HG03095 (cell line): ENCODE results near the gene ACACA.

ENCODE experiments used
- ATAC-seq: cut with Tn5 transposase; IDR thresholded peaks from one replicate; pipeline ENCODE4 v1.9.1; 2021; ENCODE audit warnings: moderate library complexity; ENCODE audit not compliant: unreplicated experiment

ACACA gene

GRCh38 chr17:37399265-37399803, 7.3 kb downstream of the ACACA start:
- no peak for ATAC-seq

- no peak for ATAC-seq
Measured at GRCh38 chr17:37393352-37393751, 13.3 kb downstream of the ACACA start.

- ATAC-seq = peak; percentile 66
Measured at GRCh38 chr17:37392024-37392590, 14.5 kb downstream of the ACACA start.

- ATAC-seq = no peak
Measured at GRCh38 chr17:37391146-37391545, 15.5 kb downstream of the ACACA start.

- ATAC-seq = no peak
Measured at GRCh38 chr17:37389160-37389559, 17.5 kb downstream of the ACACA start.

GRCh38 chr17:37388266-37388665, 18.4 kb downstream of the ACACA start:
- no peak for ATAC-seq

- ATAC-seq = no peak
Measured at GRCh38 chr17:37386462-37386861, 20.2 kb downstream of the ACACA start.

DNA sequence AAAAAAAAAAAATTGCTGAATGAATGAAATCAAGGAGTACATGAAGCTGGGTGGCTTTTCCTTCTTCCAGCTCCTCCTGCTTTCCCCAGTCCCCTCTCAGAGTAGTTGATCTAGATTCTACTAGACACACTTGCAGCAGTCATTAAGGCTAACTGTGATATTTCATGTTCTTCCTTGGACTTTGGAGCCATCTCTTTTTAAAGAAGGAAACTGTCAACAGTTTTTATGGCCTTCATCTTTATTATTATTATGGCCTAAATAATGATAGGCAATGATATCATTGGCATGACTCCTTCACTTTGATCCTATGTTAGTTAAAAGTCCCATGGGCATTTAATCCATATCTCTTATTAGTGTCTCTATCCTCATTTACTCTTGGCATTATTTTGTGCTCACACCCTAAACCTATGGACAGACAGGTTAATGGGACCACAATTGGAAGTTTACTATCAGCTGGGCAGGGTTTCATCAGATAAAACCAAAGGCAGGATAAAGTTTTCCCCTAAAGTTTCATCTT, 21.1 kb downstream of the ACACA start:
- no peak for ATAC-seq

DNA sequence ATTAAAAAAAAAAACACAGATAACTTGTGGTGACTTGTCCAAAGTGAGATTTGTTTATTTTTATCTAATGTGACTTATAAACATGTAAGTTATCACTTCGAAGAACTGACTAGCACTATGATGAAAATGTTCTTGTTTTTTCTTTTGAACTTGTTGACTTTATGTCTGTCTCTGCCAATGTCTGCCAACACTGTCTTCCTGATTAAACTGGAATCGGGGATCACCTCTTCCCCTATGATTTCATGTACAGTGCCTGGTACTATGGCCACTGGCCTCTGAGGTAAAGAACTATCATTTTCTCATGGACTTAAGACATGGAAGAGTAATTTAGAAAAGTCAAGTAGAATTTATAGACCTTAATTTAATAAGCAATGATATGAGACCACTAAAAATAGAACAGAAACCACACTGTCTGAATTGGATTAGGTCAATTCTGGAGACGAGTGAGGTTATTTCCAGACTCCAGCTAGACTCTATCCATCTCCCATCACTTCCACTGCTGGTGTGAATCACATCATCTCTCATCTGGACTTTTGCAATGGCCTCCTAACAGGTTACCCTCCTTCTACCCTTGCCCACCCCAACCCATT, 22.0 kb downstream of the ACACA start:
- no peak for ATAC-seq

DNA sequence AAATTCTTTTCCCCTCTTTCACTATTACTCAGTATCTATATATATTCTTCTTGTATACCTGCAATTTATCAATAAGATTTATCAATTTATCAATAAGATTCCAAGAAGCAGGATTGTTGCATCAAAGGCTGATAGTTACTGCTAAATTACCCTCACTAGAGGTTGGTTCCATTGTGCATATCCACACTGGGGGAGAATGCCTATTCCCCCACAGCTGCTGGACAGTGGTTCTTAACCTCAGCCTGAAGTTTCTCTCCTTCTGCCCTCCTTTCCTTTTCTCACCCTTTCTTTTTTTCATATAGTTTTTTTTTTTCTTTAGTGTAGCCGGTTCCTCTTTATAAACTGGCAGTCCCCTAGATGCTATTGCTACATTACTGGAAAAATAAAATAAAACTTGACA, 24.6 kb downstream of the ACACA start:
- ATAC-seq = no peak

- no peak for ATAC-seq
Measured at GRCh38 chr17:37375706-37376105, 30.9 kb downstream of the ACACA start, which contains the start of gene C17orf78. Gene C17orf78, plus strand, starts transcription at chr17:37375985. Its CDS starts 108 bp downstream, at chr17:37376093.

DNA sequence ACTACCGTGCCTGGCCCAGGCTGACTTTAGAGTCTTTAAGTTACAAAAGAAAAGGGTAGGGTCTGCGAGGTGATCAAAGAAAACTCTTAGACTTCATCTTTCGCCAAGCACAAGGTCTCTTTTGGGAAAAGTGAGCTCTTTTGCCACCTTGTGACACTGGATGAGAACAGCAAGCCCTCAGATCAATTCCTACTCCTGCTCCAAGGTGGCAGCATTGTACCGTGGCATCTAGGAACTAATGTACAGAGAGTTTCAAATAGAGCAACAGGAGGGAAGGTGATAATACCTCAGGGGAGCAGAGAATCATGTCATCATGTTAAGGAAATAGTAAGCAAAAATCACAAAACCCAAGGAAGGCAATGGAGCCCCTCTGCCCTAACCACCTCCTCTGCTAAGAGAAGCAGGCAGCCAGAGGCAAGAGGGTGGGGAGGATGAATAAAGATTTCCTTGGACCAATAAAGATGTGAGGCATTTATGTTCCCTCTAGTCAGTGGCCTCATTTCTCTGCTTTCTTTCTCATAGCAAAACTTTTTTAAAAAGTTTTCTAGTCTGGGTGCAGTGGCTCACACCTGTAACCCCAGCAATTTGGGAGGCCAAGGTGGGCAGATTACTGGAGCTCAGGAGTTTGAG, 33.0 kb downstream of the ACACA start:
- no peak for ATAC-seq

DNA sequence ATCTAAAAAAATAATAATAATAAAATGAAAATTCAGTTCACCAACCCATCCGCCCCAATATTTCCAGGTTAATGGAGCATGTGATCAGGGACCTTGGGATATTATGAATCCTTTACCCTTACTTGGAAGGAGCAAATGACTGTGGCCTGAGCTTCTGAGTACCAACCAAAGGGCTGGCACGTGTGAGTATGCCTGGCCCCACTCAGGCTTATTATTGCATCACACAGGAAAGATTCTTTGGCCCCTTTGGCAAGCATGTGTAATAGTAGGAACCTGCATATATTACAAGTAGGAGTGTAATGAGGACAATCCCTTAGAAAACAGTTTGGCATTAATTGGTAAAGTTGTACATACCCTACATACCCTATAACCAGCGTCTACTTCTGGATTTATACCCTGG, 38.1 kb downstream of the ACACA start:
- no peak for ATAC-seq

- no peak for ATAC-seq
Measured at GRCh38 chr17:37365589-37365988, 41.0 kb downstream of the ACACA start.

GRCh38 chr17:37361543-37361942, 45.1 kb downstream of the ACACA start:
- no peak for ATAC-seq

GRCh38 chr17:37360632-37361031, 46.0 kb downstream of the ACACA start:
- ATAC-seq = no peak

DNA sequence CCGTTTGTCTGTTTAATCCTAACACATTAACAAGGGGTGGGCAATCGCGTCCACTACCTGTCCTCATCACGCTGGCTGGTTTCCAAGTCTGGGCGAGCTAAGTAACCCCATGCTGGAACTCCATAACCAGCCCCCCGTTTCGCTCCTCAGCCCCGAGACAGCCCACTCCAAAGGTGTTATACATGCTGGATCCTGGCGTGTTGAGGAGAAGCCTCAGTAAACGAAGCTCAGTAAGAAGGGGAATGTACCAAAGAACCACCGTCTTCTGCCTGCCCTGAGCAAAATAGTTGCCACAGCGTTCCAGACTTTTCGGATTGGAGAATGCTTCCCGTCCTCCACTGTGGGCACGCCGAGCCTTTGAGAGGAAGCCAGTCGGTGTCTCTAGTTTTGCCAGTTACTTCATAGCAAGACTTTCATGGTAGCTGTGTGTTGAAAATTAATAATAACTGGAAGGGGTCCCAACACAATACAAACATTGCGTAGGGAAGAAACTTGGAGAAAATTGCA, 46.9 kb downstream of the ACACA start:
- no peak for ATAC-seq

GRCh38 chr17:37358830-37359681, 47.6 kb downstream of the ACACA start:
- peak; percentile 83 for ATAC-seq

GRCh38 chr17:37358098-37358829, 48.4 kb downstream of the ACACA start:
- peak; percentile 8 for ATAC-seq
